ENCODE measurements around the gene ZFAND6.
"Not testable (repeated sequence)": the region's sequence is repeated elsewhere in the genome, so short reads cannot be mapped to it uniquely, and the experiment has no call there.

Gene ZFAND6

GRCh38 chr15:80019168-80019745 is 40.2 kb upstream of the ZFAND6 start:
- Histone ChIP-seq H3K36me3 (no peaks in the 10 kb centered on the region), H3K9ac (no peak overlapping the region), H3K27ac (no peak overlapping the region), H3K4me3 (no peak overlapping the region), H4K20me1 (no peaks in the 10 kb centered on the region), H3K4me2 (no peak overlapping the region), H3K4me1 (no peaks in the 10 kb centered on the region), H3K9me3 (no peaks in the 10 kb centered on the region), H3K27me3 (no peaks in the 10 kb centered on the region)
- no peak for TF ChIP-seq Cebpa-rat (IDR thresholded peaks at IDR 0.05)

- H3K9ac ChIP-seq, H4K20me1 ChIP-seq, H3K27me3 ChIP-seq, H3K4me2 ChIP-seq, H3K4me1 ChIP-seq, H3K36me3 ChIP-seq, H3K27ac ChIP-seq, H3K9me3 ChIP-seq, H3K4me3 ChIP-seq: not testable (repeated sequence)
Observed at GRCh38 chr15:80020149-80020548, 39.3 kb upstream of the ZFAND6 start.

- no peaks in the 10 kb centered on the region for H4K20me1 ChIP-seq
- no peaks in the 10 kb centered on the region for H3K27me3 ChIP-seq
- H3K9me3 ChIP-seq, result no peaks in the 10 kb centered on the region
- no peaks in the 10 kb centered on the region for H3K36me3 ChIP-seq
- no peak overlapping the region for H3K27ac ChIP-seq
- H3K9ac ChIP-seq, result no peak overlapping the region
- peaks cover 9% of the 10 kb centered on the region for H3K4me1 ChIP-seq
- no peak overlapping the region for H3K4me3 ChIP-seq
- H3K4me2 ChIP-seq, result no peak overlapping the region
- no peak for TF ChIP-seq Cebpa-rat (IDR thresholded peaks at IDR 0.05)
Observed at GRCh38 chr15:80020731-80021130, 38.7 kb upstream of the ZFAND6 start.

- no peaks in the 10 kb centered on the region for H3K36me3 ChIP-seq
- no peak overlapping the region for H3K9ac ChIP-seq
- TF ChIP-seq Cebpa-rat (IDR thresholded peaks at IDR 0.05), result no peak
- peak overlapping the region; percentile 1; the same call in 1 of the 2 replicates for H3K27ac ChIP-seq
- H3K4me3 ChIP-seq, result no peak overlapping the region
- no peaks in the 10 kb centered on the region for H3K9me3 ChIP-seq
- peaks cover 28% of the 10 kb centered on the region for H3K4me1 ChIP-seq
- H3K27me3 ChIP-seq, result no peaks in the 10 kb centered on the region
- H4K20me1 ChIP-seq, result no peaks in the 10 kb centered on the region
- H3K4me2 ChIP-seq, result peak overlapping the region; percentile 57
Observed at GRCh38 chr15:80026310-80026709, 33.2 kb upstream of the ZFAND6 start.

- Histone ChIP-seq H3K9me3 (no peaks in the 10 kb centered on the region), H4K20me1 (no peaks in the 10 kb centered on the region), H3K27ac (peak overlapping the region; percentile 1; the same call in 1 of the 2 replicates), H3K4me2 (peak overlapping the region; percentile 57), H3K27me3 (no peaks in the 10 kb centered on the region), H3K36me3 (no peaks in the 10 kb centered on the region), H3K9ac (no peak overlapping the region), H3K4me3 (no peak overlapping the region), H3K4me1 (peaks cover 31% of the 10 kb centered on the region)
- TF ChIP-seq Cebpa-rat (IDR thresholded peaks at IDR 0.05), result no peak
Observed at GRCh38 chr15:80026754-80027153, 32.7 kb upstream of the ZFAND6 start.

GRCh38 chr15:80028937-80029336 is 30.5 kb upstream of the ZFAND6 start:
- Histone ChIP-seq H3K4me1 (peaks cover 52% of the 10 kb centered on the region), H3K9me3 (no peaks in the 10 kb centered on the region), H3K36me3 (no peaks in the 10 kb centered on the region), H3K27me3 (no peaks in the 10 kb centered on the region), H3K9ac (no peak overlapping the region), H4K20me1 (no peaks in the 10 kb centered on the region), H3K4me3 (no peak overlapping the region), H3K27ac (no peak overlapping the region), H3K4me2 (no peak overlapping the region)
- TF ChIP-seq Cebpa-rat (IDR thresholded peaks at IDR 0.05), result no peak

- H3K27ac ChIP-seq, result no peak overlapping the region
- H3K9me3 ChIP-seq, result no peaks in the 10 kb centered on the region
- H3K4me1 ChIP-seq, result peaks cover 49% of the 10 kb centered on the region
- H3K4me2 ChIP-seq, result no peak overlapping the region
- no peak overlapping the region for H3K4me3 ChIP-seq
- H3K27me3 ChIP-seq, result no peaks in the 10 kb centered on the region
- no peaks in the 10 kb centered on the region for H4K20me1 ChIP-seq
- H3K9ac ChIP-seq, result no peak overlapping the region
- no peak for TF ChIP-seq Cebpa-rat (IDR thresholded peaks at IDR 0.05)
- H3K36me3 ChIP-seq, result no peaks in the 10 kb centered on the region
Observed at GRCh38 chr15:80031841-80032240, 27.6 kb upstream of the ZFAND6 start.

GRCh38 chr15:80034629-80035028 is 24.8 kb upstream of the ZFAND6 start:
- Histone ChIP-seq H3K9me3 (no peaks in the 10 kb centered on the region), H4K20me1 (no peaks in the 10 kb centered on the region), H3K36me3 (no peaks in the 10 kb centered on the region), H3K27me3 (no peaks in the 10 kb centered on the region), H3K4me3 (no peak overlapping the region), H3K9ac (no peak overlapping the region), H3K27ac (no peak overlapping the region), H3K4me2 (peak overlapping the region; percentile 43), H3K4me1 (peaks cover 45% of the 10 kb centered on the region)
- no peak for TF ChIP-seq Cebpa-rat (IDR thresholded peaks at IDR 0.05)

- TF ChIP-seq Cebpa-rat (IDR thresholded peaks at IDR 0.05), result no peak
- no peaks in the 10 kb centered on the region for H3K27me3 ChIP-seq
- no peak overlapping the region for H3K9ac ChIP-seq
- no peaks in the 10 kb centered on the region for H3K9me3 ChIP-seq
- H3K4me3 ChIP-seq, result no peak overlapping the region
- no peak overlapping the region for H3K27ac ChIP-seq
- peaks cover 45% of the 10 kb centered on the region for H3K4me1 ChIP-seq
- H3K4me2 ChIP-seq, result no peak overlapping the region
- H4K20me1 ChIP-seq, result no peaks in the 10 kb centered on the region
- H3K36me3 ChIP-seq, result no peaks in the 10 kb centered on the region
Observed at GRCh38 chr15:80036071-80036470, 23.4 kb upstream of the ZFAND6 start.

- H3K9ac ChIP-seq, result no peak overlapping the region
- peaks cover 6% of the 10 kb centered on the region for H3K4me1 ChIP-seq
- no peaks in the 10 kb centered on the region for H3K27me3 ChIP-seq
- no peaks in the 10 kb centered on the region for H3K36me3 ChIP-seq
- TF ChIP-seq Cebpa-rat (IDR thresholded peaks at IDR 0.05), result no peak
- no peak overlapping the region for H3K4me3 ChIP-seq
- H3K9me3 ChIP-seq, result no peaks in the 10 kb centered on the region
- H4K20me1 ChIP-seq, result no peaks in the 10 kb centered on the region
- no peak overlapping the region for H3K4me2 ChIP-seq
- H3K27ac ChIP-seq, result no peak overlapping the region
Observed at GRCh38 chr15:80041494-80042253, 17.8 kb upstream of the ZFAND6 start.

All from BLaER1 (cell line).